Activated CD4-positive, alpha-beta T cell treated with anti-CD3 and anti-CD28 coated beads, Interleukin-2, amount 50 U/mL, for 16 hours (primary cell): ENCODE measurements around the gene ZNF507.

Experiments used
- DNase-seq: peaks from one replicate; pipeline ENCODE4 v3.0.0-alpha.2; 2020

ZNF507 gene

GRCh38 chr19:32345261-32346207 is at the start of gene ZNF507:
Gene ZNF507, plus strand, starts transcription at chr19:32345610. Its CDS starts 7,221 bp downstream, at chr19:32352831.
- DNase-seq, result peak; percentile 89

- no peak for DNase-seq
Measured at GRCh38 chr19:32296694-32297093, 48.7 kb upstream of the ZNF507 start.

- DNase-seq, result no peak
Measured at GRCh38 chr19:32302778-32303177, 42.6 kb upstream of the ZNF507 start.

- DNase-seq, result no peak
Measured at GRCh38 chr19:32303193-32303592, 42.2 kb upstream of the ZNF507 start.

GRCh38 chr19:32307591-32307990 is 37.8 kb upstream of the ZNF507 start:
- no peak for DNase-seq

GRCh38 chr19:32308431-32309077 is 36.9 kb upstream of the ZNF507 start:
- no peak for DNase-seq

GRCh38 chr19:32309711-32310390 is 35.6 kb upstream of the ZNF507 start:
- DNase-seq, result no peak

- DNase-seq, result no peak
Measured at GRCh38 chr19:32311371-32311770, 34.0 kb upstream of the ZNF507 start.

GRCh38 chr19:32313569-32314265 is 31.7 kb upstream of the ZNF507 start:
- DNase-seq, result no peak

GRCh38 chr19:32316034-32316433 is 29.4 kb upstream of the ZNF507 start:
- DNase-seq, result no peak

GRCh38 chr19:32317086-32317485 is 28.3 kb upstream of the ZNF507 start:
- DNase-seq, result no peak

- peak; percentile 7 for DNase-seq
Measured at GRCh38 chr19:32318884-32319520, 26.4 kb upstream of the ZNF507 start.

GRCh38 chr19:32322541-32322940 is 22.9 kb upstream of the ZNF507 start:
- no peak for DNase-seq

- DNase-seq, result no peak
Measured at GRCh38 chr19:32324631-32325285, 20.7 kb upstream of the ZNF507 start.

- no peak for DNase-seq
Measured at GRCh38 chr19:32330213-32330857, 15.1 kb upstream of the ZNF507 start.

- no peak for DNase-seq
Measured at GRCh38 chr19:32333227-32333626, 12.2 kb upstream of the ZNF507 start.

- no peak for DNase-seq
Measured at GRCh38 chr19:32336259-32337083, 8.9 kb upstream of the ZNF507 start.

- no peak for DNase-seq
Measured at GRCh38 chr19:32337084-32337808, 8.2 kb upstream of the ZNF507 start.

- no peak for DNase-seq
Measured at GRCh38 chr19:32339423-32339822, 6.0 kb upstream of the ZNF507 start.
